HTERT RPE-1 (cell line): ENCODE measurements around the gene MT2A.

Experiments
- in situ Hi-C: fragments of 300-500 bp; cut with MboI; formaldehyde crosslinking; loops from 4 replicates; pipeline ENCODE4 v1.14.3; 2020; ENCODE audit warnings: low sequenced_read_pairs

MT2A gene

DNA sequence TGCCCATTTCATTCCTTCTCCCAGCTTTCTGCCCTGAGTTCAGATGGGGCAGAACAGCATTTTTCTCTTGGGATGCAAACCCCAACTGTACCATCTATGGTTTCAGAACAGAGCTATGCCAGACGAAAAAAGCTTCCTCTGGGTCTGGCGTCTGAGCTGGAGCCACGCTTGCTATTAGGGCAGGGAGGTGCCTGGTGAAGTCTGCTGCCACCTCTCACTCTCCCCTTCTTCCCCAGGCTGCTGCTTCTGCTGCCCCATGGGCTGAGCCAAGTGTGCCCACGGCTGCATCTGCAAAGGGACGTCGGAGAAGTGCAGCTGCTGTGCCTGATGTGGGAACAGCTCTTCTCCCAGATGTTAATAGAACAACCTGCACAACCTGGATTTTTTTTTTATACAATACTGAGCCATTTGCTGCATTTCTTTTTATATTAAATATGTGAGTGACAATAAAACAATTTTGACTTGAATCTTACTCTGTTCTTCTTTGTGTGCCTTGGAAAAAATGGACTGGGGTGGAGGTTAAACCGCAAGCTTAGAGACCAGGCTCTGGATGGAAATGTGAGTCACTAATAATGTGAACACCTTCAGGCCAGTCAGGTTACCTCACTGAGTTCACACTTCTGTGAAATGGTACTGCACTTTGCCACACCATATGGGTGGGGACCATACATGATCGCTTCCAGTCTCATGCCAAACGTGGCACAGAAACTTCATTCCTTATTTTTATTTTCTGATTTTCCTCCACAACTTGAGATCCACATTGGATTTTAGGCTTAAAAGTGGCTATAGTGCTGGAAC, 28.4 kb downstream of the MT2A start:
- in situ Hi-C loops = no loop called here

DNA sequence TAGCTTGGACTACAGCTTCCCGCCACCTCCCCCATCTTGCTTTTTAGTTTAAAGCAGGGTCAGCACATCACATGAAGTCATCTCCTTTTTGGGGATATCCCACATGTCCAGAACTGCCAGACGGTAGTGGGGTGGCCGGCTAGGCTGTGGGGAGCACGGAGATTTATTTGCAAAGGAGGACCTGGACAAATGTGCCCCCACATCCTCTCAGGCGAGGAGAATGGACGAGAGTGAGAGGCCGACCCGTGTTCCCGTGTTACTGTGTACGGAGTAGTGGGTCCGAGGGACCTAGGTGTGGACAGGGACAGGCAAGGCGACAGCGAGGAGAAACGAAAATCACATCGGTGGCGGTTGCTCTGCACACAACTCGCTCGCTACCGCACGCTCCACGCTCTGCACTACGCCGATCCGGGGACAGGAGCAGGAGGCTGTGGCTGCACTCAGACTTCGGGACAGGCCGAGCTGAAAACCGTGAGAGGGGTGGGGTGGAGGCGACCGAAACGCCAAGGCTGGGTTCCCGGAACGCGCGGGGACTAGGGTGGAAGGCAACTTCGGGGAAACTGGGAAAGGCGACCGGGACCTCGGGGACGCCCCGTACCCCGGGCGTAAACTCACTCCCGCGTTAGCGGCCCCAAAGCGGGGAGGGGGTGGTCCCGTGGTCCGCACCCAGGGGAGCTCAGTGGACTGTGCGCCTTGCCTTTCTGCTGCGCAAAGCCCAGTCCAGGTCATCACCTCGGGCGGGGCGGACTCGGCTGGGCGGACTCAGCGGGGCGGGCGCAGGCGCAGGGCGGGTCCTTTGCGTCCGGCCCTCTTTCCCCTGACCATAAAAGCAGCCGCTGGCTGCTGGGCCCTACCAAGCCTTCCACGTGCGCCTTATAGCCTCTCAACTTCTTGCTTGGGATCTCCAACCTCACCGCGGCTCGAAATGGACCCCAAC, 29.7 kb downstream of the MT2A start, which contains the start of gene MT1A:
MT1A (plus strand) TSS at position 853 of the 937 bp plus-strand sequence; CDS start at position 926, 73 bp downstream.
- in situ Hi-C loops = no loop called here

DNA sequence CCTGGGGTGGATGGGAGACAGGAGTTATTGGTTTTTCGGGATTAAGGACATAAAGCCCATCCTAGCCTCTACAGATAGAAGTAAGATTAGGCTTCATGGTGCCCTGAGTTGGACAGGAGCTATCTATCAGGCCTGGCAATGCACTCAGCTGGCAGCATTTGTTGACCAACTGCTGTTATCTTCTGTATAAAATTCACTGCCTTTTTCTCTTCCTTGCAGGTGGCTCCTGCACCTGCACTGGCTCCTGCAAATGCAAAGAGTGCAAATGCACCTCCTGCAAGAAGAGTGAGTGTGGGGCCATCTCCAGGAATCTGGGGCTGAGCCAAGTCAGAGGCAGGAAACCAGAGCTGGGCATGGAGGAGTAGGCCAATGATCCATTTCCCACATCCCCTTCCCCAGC, 30.7 kb downstream of the MT2A start:
- in situ Hi-C loops = no loop called here

DNA sequence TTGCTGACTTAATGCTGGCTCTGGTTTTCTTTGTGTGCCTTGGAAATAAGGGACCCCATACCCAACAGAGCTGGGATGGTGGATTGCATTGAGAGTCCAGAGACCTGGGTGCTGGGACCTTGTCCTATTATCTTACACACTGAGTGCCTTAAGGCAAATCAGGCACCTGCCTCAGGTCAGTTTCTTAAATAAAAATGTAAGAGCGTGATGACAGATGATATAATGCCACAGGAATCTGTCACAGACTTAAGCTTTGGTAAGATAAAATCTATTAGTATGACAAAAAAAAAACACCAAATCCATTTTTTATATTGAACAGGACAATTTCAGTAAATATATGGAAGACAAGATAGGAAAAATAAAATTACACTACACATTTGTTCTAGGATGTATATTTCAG, 31.7 kb downstream of the MT2A start:
- in situ Hi-C loops = no loop called here

DNA sequence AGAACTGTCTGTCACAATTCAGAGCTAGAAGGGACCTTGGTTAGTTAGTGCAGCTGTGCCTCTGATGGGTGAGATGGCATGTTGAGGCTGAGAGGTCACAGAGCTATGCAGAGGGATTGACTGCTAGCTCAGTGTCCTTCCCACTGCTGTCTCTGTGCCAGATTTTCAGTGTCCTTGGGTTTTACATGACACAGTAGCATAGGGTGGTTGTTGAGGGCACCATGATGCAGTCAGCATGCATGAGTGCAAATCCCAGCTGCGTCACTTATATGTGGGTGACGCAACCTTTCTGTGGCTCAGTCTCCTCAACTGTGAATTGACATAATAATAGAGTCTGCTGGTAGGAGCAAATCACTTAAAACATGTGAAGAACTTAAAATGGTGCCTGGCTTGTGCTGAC, 32.8 kb downstream of the MT2A start:
- in situ Hi-C loops = no loop called here

DNA sequence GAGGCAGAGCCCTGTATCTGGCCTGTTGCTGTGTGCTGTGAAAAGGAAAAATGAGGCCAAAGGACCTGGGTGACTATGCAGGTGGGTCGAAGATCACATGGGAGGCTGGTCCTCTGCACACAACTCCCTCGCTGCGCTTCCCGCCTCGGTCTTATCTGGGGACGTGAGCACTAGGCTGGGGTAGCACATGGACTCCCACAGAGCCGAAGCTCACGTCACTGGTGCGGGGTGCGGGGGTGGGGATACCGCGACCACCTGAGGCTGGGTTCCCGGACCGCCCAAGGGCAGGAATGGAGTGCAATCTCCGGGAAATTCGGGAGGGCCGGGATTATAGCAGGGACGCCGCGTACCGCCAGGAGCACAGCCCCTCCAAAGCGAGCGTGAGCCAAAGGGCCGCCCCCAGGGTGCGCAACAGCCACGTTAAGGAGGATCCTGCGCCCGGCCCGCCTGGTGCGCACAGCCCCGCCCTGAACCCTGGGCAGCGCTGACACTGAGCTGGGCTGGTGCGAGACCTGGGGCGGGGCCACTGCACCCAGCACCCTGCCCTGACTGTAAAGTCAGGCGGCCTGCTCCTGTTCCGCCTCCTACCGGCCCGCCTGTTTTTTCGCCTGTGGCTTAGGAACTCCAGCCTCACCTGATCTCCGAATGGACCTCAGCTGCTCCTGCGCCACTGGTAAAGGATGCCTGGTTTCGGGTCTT, 34.8 kb downstream of the MT2A start:
- in situ Hi-C loops = no loop called here

DNA sequence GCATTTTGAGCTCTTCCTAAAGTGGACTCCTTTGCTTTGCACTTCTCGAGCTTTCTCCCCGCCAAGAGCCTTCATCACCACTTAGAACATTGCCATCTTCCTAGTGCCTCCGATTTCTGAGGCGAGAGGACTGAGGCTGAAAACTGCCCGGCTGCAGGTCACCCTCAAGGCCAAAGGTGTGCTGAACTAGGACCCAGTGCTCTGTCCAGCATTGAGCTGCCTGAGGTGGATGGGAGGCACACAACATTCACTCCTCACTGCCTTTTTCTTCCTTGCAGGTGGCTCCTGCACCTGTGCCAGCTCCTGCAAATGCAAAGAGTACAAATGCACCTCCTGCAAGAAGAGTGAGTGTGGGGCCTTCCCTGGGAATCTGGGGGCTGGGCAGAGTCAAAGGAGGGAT, 35.4 kb downstream of the MT2A start:
- in situ Hi-C loops = no loop called here

DNA sequence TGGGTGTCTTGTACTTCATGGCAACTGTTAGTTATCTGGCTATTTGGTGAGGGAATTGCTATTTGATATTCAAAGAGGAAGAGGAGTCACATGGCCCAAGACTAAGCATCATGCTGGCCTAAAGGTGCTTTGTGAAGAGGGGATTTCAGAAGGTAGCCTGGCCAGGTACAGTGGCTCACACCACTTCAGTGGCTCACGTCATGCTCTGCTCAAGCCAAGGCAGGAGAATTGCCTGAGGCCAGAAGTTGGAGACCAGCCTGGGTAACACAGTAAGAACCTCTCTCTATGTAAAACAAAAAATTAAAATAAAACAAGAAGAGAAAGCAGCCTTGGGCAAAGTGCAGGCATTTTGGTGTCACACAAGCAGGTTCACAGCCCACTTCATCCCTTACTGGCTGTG, 36.9 kb downstream of the MT2A start:
- in situ Hi-C loops = no loop called here

DNA sequence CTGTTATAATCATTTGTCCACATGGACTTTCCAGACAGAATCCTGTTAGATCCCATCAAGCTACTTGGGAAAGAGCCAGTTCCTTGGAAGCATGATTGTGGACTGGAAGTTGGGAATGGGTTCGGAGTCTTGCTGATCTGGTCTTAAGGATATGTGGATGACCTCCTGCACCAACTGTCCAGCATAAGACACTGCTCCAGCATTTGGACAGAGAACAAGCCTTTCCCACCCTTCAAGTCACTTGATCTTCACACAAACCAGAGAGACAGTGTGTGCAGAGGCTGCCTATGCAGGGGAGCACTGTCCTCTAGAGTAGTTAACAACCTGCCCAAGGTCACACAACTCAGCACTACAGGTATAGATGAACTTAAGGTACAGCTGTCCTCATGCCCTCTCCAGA, 37.5 kb downstream of the MT2A start:
- in situ Hi-C loops = no loop called here

DNA sequence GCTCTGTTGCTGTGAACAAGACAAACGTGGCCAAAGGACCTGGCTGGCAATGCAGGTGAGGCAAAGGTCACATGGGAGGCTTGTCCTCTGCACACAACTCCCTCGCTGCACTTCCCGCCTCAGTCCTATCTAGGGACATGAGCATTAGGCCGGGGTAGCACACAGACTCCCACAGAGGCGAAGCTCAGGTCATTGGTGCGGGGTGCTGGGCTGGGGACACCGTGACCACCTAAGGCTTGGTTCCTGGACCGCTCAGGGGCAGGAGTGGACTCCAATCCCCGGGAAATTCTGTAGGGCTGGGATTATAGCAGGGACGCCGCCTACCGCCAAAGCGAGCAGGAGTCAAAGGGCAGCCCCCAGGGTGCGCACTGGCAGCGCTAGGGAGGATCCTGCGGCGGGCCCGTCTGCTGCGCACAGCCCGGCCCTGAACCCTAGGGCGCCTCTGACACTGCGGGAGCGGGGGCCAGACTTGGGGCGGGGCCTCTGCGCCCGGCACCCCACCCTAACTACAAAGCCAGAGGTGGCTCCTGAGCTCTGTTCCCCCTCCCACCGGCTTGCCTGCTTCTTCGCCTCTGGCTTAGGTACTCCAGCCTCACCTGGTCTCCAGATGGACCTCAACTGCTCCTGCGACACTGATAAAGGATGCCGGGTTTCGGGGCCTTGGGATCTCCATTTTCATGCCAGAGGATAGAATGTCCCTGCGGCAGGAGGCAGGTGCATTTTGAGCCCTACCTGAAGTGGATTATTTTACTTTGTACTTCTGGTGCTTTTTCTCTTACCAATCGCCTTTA, 39.5 kb downstream of the MT2A start:
- in situ Hi-C loops = no loop called here

DNA sequence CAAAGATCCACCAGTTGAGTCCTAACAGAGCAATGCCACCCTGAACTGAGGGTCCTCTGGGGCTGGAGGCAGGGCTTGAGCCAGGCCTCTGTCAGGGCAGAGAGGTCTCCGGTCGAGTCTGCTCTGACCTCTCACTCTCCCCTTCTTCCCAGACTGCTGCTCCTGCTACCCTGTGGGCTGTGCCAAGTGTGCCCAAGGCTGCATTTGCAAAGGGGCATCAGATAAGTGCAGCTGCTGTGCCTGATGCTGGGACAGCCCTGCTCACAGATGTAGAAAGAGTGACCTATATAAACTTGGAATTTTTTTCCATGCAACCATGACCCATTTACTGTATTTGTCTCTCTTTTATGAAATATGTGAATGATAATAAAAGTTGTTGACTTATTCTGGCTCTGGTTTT, 40.9 kb downstream of the MT2A start:
- in situ Hi-C loops = no loop called here

DNA sequence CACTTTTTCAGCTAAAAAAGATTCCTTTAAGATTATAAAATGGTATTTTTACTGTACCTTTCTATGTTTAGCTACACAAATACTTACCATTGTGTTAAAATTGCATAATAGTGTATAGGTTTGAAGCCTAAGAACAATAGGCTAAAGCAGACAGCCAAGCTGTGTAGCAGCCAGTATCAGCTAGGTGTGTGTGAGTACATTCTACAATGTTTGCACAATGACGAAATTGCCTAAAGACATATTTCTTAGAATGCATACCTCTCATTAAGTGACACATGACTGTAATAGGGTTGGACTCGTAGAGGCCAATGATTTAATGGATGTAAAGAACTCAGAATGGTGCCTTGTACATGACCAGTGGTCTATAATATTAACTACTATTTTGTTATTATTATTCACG, 41.4 kb downstream of the MT2A start:
- in situ Hi-C loops = no loop called here

DNA sequence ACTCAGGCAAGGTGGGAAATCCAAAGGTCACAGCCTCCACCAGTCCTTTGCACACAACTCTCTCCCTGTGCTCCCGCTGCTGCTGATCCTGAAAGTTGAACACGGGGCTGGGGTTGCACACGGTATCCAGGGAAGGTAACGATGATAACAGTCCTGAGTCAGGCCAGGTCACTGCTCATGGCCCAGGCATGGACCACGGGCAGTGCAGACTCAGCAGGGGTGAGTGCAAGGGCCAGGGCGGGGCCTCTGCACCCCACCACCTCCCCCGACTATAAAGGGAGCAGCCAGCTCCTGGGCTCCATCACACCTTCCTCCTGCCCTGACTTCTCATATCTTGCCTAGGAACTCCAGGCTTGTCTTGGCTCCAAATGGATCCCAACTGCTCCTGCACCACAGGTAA, 43.2 kb downstream of the MT2A start, which contains the start of gene MT1B:
MT1B (plus strand) TSS at position 301 of the 400 bp plus-strand sequence; CDS start at position 369, 68 bp downstream.
- in situ Hi-C loops = no loop called here

DNA sequence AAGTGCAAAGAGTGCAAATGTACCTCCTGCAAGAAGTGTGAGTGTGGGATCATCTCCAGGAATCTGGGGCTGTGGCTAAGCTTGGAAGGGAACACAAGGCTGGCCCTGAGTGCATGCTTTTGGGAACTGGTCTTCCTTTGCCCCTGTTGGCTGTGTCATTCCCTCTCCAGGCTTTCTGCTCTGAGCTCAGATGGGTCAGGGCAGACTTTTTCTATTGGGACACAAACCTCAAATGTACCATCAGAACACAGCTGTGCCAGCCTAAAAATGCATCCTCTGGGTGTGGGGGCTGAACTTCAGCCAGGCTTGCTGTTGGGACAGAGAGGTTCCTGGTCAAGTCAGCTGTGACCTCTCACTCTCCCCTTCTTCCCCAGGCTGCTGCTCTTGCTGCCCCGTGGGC, 44.2 kb downstream of the MT2A start:
- in situ Hi-C loops = no loop called here

DNA sequence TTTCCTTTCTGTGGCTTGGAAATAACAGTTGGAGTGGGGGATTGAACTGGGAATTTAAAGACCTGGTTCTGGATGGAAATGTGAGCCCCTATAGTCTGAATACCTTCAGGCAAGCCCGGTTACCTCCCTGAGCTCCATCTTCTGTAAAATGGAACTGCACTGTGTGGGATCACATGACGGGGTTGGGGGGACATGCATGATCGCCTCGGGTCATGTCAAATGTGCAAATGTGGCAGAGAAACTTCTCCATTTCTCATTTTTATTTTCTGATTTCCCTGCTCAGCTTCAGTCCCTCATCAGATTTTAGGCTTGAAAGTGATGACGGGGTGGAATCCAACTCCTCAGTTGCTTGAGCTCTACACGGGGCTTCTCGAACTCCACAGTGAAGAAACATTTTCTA, 44.8 kb downstream of the MT2A start:
- in situ Hi-C loops = no loop called here

DNA sequence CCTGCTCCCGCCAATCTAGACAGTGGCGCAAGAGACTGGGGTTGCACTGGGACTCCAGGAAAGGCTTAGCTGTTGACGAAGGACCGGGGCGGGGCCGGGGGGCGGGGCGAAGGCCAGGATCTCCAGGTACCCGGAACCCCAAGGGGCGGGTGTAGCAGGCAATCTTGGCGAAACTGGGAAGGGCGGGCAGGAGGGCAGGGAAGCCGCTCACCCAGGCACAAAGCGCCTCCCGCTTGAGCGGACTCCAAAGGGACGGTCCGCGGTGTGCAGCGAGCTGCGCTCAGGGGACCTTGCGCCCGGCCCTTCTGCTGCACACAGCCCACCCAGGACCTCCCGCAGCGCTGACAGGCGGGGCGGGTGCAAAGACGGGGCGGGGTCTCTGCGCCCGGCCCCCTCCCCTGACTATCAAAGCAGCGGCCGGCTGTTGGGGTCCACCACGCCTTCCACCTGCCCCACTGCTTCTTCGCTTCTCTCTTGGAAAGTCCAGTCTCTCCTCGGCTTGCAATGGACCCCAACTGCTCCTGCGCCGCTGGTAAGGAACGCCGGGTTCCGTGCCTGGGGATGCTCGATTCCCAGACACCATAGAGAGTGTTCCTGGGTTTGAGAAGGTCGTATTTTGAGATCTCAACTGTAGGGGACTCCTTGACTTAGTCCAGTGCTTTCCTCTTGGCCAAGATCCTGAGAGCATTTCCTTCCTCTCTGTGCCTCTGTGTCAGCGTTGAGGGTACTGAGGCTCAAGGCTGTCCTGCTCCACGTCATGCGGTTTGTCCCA, 49.4 kb downstream of the MT2A start, which contains the start of gene MT1F:
MT1F (plus strand) TSS at position 405 of the 772 bp plus-strand sequence; CDS start at position 505, 100 bp downstream.
- in situ Hi-C loops = no loop called here

DNA sequence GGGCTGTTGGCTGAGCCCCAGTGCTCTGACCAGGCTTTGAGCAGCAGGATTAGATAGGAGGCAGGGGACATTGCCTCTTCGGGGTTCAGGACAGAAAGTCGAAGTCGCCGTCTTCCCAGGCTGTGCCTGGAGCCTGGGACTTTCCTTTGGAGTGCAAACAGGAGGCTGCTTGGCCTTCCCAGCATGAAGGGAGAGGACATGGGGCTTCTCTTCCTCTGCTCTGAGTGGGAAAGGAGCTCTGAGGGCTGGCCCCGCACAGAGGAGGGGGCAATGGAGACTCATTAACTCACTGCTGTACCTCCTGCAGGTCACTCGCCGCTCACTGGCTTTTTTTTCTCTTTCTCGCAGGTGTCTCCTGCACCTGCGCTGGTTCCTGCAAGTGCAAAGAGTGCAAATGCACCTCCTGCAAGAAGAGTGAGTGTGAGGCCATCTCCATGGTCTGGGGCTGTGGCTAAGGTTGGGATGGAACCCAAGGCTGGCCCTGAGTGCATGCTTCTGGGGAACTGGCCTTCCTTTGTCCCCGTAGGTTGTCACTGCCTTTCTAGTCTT, 50.0 kb downstream of the MT2A start:
- in situ Hi-C loops = no loop called here
